HG03442 (cell line): ENCODE data around the gene BLOC1S1.

Experiments
- ATAC-seq: cut with Tn5 transposase; IDR thresholded peaks from one replicate; pipeline ENCODE4 v1.9.1; 2021; ENCODE audit warnings: mild to moderate bottlenecking, moderate library complexity; ENCODE audit not compliant: unreplicated experiment

BLOC1S1 gene

DNA sequence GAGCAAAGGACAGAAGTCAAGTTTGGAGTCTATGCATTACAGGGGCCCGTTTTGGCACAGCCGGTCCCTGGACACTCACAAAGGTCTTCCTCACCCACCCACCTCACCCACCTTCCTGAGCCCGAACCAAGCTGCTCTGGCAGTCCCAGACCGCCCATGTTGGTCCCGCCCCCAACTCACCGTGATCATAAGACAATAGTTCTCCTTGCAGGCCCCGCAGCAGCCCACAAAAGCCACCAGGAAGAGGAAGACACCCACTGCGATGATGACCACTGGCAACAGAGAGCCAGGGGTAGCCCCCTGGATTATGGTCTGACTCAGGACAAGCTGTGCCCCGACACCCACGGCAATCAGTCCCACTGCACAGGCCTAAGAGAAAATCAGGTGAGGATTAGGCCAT, 11.1 kb downstream of the BLOC1S1 start:
- ATAC-seq: no peak

- ATAC-seq: no peak
Measured at GRCh38 chr12:55727643-55728185, 11.9 kb downstream of the BLOC1S1 start.

GRCh38 chr12:55728186-55728938, 12.5 kb downstream of the BLOC1S1 start:
- ATAC-seq: no peak

GRCh38 chr12:55728939-55729818, 13.3 kb downstream of the BLOC1S1 start, which contains the start of gene CD63:
TSS of gene CD63 (minus strand) at chr12:55729009. CDS start at chr12:55728341, 668 bp downstream.
- ATAC-seq: peak; percentile 60

DNA sequence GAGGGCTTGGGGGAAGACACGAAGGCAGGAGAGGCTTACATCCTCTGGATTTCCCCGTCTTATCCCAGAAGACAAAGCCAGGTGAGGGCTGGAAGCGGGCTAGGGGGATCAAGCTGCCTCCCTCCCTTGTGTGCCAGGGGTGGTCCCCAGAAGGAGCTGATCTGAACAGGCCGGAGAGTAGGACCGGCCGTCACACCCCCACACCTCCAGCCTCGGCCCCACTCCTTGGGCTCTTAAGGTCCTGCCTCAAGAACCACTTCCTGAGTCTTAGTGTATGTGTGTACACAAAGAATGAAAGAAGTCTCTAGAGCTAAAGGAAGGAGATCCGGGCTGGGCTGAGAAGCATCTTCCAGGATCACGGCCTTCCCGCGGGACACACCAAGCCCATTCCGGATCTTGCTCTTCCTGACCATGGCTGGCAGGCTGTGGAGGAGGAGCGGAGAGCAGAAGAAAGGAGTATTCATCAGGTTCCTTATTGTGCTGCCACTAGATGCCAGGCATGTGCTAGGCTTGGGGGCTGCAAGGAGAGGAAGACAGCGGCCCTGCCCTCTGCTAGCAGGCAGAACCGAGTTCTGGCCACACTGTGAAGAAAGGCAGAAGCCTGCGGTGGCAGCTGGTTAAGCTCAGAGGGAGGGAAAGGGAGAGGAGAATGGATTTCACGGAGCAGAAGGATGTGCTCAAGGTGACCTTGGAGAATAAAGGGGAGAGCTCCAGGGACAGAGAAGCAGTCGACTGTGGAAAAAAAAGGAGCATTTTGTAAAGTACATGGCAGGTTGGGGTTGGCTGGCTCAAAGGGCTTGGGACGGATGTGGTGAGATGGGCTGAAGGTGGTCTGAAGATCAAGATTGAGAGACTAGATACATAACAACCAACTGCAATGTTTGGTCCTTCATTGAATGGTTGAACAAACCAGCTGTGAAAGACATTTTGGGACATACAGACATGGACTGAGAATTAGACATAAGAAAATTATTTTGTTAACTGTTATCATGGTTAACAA, 14.3 kb downstream of the BLOC1S1 start:
- peak; percentile 40 for ATAC-seq

- ATAC-seq: no peak
Measured at GRCh38 chr12:55732288-55732687, 16.4 kb downstream of the BLOC1S1 start.

GRCh38 chr12:55733021-55733555, 17.2 kb downstream of the BLOC1S1 start:
- no peak for ATAC-seq

- no peak for ATAC-seq
Measured at GRCh38 chr12:55733858-55734257, 18.0 kb downstream of the BLOC1S1 start.

DNA sequence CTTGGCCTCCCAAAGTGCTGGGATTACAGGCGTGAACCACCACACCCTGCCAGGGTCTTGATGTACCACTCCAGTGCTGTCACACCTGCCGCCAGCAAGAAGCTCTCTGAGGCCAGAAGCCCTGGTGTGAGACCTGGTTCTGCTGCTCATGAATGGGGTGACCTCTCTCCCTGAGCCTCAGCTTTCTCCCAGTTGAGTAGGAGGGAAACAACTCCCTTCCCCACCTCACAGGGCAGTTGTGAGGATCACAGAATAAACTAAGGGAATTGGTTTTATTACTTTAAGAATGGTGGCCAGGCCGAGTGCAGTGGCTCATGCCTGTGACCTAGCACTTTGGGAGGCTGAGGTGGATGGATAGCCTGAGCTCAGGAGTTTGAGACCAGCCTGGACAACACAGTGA, 18.7 kb downstream of the BLOC1S1 start:
- no peak for ATAC-seq

DNA sequence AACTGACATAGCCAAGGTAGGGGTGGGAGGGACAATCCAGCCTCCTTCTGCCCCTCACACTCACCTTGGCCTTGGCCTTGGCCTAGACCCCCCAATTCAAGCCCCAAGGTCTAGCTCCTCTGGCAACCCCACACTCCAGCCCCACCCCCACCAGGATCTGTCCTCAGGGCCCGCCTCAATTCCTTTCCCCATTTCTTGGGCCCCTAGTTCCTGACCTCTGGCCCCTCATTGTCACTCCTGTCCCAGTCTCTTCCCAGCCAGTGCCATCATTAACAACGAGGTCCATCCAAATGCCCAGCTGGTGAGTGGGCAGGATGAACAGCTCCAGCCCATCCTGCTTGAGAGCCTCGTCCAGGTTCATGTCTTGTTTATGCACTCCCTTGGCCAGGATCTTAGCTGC, 20.2 kb downstream of the BLOC1S1 start:
- ATAC-seq: no peak

DNA sequence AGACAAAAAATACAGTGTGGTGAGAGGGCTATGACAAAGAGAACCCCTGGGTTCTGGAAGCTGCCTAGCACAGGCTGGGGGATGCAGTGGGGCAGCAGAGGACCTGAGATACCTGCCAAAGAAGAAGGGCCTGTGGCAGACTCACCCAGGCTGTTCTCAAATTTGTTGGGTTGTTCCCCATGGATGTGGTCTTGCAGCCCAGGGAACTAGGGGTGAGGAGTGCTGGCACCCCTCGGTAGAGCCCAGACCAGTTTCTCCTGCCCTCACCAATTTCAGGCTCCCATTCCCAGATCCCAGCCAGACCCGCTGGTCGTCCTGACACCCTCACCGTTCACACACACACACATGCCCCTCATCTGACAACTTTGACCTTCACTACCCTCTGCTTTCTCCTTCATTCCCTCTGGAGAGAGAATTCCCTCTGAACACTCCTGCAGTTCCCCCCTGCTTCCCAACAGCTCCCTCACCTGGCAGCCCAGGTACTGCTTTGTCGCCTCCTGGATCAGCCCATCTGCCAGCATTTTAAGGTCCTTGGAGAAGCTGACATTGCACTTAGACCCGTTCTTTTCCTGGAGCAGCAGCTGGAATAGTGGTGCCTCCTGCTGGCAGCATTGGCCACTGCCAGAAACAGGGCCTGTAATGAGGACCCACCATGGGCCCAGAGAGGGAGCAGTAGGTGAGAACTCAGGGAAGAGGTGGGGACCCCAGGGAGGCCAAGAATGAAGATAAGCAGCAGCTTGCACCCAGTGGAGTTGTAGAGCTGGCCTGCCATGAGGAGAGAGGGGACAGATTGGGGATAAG, 21.1 kb downstream of the BLOC1S1 start:
- peak; percentile 36 for ATAC-seq

DNA sequence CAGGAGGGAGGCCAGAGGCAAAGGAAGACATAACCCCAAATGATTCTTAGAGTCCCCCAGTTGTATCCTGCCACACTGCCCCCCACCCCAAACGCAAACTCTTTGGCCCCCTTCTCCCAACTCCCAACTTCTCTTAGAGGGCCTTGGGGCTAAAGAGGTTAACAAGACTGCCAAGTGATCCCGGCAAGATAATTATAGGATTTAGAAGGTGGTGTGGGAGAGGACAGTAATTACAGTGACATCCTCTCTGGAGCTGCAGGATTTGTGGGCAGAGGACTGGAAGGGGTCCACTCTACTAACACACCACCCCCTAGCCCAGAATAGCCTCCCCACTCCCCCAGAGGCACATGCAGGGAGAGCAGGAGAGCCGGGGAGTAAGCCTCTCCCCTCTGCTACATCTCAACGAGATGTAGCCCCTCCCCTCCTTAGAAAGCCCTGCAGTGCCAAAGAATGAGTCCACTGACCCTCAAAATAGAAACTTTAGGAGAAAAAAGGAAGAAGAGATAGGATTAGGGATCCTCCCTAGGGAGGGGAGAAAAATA, 21.8 kb downstream of the BLOC1S1 start:
- peak; percentile 12 for ATAC-seq

- peak; percentile 76 for ATAC-seq
Measured at GRCh38 chr12:55738123-55739024, 22.5 kb downstream of the BLOC1S1 start.

DNA sequence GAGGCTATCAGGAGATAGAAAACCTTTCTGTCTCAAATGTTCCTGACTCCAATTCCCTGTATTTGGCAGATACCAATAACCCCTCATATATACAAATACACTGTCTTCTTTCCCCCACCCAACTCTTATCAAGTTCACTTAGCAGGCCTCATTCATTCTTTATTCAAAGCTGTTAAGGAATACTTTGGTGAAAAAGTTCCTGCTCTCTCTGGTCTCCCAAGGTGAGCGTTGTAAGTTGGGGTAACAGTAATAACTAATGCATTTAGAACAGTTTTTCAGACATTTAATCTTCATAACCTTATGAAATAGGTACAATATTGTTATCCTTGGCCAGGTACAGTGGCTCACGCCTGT, 23.2 kb downstream of the BLOC1S1 start:
- no peak for ATAC-seq

DNA sequence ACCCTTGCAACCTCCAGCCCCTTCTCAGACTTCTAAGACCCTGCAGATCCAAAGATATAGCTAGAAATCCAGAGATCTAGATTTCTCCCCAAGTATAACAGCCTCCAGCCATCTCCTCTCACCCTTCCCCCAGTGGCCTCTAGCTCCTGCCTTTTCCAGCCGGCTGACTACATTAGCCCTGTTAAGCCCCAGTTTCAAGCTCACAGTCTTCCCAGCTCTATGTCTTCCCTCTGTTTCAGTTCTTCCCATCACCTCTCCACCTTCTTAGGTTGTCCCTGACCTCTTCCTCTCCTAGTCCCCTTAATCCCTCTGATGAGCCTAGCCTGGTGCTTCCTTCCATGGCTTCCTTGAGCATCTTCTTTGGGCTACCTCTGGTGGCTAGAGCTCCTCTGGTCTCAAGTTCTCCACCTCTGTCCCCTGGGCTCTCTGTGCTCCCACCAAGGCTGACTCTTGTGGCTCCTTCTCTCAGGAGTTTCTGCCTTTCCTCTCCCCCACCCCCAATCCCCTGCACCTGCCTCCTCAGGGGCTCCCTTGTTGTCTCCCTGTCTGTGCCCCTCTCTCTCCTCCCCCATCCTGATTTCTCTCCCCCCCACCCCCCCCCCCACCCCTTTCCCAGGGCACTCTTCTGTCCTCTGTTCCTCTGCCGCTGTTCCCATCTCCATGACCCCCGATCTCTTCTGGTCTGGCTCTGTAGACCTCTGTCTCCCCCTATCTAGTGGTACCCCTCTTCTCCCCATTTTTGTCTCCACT, 26.3 kb downstream of the BLOC1S1 start:
- ATAC-seq: no peak

DNA sequence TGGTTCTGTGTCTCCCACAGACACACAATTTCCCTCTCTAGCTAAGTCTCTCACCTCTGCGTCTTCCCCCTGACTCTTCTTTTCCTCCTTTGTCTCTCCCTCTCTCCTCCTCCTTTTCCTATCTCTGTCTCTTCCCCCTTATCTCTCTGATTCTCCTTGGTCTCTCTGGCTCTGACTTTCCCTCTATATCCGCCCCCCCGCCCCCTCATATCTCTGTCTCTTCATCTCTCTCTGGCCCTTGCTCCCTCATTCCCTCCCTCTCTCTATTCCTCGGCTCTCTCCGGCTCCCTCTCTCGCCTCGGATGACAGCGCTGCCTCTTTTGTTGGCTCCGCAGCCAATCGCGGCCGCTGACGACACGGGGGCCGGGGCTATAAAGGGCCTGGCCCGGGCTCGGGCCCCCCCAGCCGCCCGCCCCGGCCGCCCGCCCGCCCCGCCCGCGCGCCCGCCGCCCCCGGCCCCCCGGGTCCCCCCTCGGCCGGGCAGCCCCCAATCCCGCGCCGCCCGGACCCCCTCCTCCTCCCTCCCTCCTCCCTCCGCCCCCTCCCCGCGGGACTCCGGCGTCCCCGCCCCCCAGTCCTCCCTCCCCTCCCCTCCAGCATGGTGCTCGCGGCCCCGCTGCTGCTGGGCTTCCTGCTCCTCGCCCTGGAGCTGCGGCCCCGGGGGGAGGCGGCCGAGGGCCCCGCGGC, 27.0 kb downstream of the BLOC1S1 start, which contains the start of gene GDF11:
Gene GDF11 (plus strand): TSS at position 404 of the 687 bp plus-strand sequence. CDS start 195 bp downstream, at position 599.
- ATAC-seq: peak; percentile 30
